NCI-H774 (cell line): ENCODE data around the gene ALAS1.

Source experiments
- DNase-seq: peaks from one replicate; lab custom pipeline; 2025; lab: John Stamatoyannopoulos, UW

Gene ALAS1

DNA sequence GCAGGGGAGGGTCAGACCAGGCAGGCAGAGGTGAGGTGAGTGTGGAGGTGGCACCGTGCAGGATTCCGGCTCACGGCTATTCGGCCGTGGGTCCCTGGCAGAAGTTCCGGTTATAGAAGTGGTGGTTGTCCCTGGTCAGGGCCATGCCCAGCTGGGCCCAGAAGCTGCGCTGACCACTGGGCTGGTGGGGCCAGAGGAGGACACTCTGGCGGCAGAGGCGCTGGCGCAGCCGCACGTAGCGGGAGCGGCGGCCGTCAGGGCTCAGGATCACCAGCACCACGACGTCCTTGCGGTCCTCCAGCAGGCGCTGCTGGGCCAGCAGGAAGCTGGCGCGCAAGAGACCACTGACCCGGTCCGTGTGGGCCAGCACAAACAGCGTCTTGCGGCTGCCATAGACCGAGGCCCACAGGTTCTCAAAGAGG is 23.2 kb downstream of the ALAS1 start:
- no peak for DNase-seq

DNA sequence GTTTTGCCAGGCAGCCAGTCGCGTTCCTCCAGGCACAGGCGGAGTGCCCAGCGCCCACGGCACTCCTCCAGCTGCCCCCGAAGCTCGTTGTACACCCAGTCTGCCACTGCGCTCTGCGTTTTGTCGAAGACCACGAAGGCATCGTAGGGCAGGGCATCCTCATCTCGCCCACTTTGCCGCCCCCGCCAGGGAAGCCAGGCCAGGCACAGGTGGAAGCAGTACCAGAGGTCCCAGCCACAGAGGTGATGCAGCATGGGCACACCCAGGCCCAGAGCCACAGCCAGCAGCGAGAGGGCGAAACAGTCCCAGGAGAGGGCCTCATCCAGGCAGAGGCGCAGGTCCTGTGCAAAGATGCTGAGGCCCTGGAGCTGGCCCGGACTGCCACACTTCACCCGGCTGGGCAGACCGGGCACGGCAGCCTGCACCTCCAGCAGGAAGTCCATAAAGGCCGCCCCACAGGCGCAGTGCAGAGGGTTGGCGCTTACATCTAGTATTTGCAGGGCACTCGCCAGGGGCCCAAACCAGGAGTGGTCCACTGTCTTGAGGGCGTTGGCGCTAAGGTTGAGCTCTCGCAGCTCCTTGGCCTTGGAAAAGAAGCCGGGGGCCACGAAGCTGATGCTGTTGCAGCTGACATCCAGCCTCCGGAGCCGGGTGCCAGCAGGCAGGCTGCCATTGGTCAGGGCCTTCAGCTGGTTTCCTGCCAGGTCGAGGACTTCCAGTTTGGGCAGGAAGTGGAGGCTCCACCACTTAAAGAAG is 23.8 kb downstream of the ALAS1 start:
- DNase-seq = no peak

DNA sequence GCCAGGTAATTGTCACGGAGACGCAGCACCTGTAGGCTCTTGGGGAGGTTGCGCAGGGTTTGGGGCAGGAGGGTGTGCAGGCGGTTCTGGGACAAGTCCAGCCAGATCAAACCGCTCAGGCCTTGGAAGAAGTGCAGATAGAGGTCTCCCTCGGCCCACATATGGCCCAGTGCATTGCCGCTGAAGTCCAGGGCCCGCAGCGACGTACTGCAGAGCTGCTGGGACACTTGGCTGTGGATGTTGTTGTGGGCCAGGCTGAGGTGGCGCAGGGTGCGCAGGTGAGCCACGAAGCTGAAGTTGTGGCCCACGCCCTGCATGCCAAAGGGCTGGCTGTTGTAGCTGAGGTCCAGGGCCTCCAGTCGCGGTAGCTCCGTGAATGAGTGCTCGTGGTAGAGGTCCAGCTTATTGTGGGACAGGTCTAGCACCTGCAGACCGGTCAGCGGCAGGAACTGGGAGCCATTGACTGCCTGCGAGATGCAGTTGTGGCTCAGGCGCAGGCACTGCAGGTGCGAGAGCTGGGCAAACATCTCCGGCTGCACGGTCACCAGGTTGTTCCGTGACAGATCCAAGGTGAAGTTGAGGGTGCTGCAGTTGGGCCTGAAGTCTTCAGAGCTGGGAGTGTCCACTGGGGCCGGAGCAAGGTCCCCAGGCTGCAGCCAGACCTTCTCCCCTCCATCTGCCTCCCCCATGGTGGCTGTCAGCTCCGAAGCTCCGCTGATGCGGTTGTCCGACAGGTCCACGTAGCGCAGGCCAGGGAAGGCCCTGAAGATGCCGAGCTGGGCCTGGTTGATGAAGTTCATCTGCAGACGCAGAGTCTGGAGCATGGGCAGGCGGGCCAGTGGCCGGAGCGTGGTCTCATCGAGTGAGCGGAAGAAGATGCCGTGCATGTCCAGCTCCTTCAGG is 24.6 kb downstream of the ALAS1 start:
- DNase-seq = no peak

GRCh38 chr3:52223449-52224408 is 25.8 kb downstream of the ALAS1 start:
- no peak for DNase-seq

DNA sequence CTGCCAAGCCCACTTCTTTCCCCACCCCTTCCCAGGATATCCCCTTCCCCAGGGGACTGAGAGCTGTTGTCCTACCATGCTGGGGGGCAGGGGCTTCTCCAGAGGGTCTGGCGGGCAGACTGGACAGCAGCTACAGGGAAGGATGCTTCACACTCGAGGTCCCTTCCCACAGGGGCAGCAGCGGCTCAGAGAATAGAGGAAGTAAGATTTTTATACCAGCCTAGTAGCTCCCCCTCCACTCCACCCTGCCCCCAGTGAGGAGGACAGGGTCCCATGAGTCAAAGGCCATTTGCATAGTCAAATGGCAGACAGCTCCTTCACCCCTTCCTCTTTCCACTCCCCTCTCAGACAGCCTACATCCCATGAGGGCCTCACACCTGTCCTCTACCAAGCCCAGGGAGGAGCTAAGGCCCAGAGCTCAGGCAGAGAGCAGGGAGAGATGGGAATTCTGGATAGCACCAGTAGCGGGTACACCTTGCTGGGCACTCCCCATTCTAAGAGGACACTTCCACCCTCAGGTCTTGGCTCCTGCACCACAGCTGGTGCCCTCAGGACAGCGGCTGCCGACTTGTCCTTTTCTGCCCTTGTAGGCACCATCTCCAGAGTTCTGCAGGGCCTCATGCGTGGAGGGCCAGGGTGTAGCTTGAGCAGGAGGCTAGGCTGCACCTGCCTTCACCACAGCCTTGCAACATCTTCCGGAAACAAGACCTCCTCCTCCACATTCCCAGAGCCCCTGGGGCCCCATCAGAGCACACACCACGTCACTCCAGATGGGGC is 27.7 kb downstream of the ALAS1 start, which contains the start of gene TLR9:
TSS of gene TLR9 (minus strand) at position 194 of the 777 bp plus-strand sequence. CDS start at position 78, 116 bp downstream.
- no peak for DNase-seq

DNA sequence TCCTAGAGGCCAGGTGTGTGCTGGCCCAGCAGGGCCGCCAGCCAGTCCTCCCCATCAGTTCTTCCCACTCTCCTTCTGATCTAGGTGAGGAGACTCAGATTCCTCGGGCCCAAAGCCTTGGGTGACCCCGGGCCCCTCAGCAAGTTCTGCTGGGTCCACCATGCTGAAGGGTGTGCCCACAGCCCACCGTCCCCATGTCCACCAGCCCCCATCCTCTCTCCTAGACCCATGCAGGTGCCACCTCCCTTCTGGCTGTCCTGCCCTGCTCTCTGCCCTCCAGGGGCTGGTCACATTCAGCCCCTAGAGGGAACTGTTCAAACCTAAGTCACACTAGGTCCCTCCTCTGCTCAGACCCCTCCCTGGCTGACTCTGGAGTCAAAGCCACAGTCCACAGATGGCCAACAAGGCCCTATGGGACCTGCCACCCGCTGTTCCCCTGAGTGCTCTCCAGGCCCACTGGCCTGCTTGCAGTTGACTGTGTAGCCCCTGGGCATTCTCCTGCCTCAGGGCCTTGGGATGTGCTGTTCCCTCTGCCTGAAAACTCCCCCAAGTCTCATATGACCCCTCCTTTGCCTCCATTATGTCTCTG is 28.4 kb downstream of the ALAS1 start:
- DNase-seq = no peak

DNA sequence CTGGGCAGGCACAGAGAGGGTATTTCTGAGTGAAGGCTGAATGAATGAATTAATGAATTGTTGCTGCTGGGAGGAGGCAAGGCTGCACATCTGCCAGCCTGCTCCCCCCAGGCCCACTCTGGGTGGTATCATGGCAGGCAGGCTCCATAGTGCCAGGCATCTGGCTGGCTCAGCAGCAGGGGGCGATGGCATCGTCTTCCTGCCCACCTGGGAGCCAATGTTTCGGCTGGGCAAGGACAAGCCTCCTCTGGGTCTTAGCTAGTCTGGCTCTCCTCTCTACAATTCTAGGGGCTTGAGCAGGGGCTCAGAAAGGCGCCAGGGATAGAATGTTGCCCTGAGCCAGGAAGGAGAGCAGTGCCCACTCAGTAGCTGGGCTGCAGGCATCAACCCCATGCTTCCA is 29.2 kb downstream of the ALAS1 start:
- no peak for DNase-seq

GRCh38 chr3:52227766-52228165 is 29.8 kb downstream of the ALAS1 start:
- DNase-seq = no peak

DNA sequence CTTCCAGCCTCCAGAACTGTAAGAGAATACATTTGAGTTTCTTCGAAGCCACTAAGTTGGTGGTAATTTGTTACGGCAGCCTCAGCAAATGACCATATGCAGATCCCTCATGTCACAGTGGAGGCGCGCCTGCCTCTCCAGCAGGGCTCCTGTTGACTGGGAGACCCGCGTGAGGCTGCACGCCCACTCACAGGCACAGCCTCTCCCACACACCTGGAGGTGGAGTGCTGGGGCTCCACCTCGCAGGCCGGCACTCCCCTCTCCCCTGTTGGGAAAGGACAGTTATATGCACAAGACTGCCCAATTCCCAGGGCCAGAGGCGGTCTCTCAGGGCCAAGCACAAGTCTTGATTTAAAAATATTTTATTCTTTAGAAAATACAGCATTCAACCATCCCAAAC is 30.3 kb downstream of the ALAS1 start:
- no peak for DNase-seq

DNA sequence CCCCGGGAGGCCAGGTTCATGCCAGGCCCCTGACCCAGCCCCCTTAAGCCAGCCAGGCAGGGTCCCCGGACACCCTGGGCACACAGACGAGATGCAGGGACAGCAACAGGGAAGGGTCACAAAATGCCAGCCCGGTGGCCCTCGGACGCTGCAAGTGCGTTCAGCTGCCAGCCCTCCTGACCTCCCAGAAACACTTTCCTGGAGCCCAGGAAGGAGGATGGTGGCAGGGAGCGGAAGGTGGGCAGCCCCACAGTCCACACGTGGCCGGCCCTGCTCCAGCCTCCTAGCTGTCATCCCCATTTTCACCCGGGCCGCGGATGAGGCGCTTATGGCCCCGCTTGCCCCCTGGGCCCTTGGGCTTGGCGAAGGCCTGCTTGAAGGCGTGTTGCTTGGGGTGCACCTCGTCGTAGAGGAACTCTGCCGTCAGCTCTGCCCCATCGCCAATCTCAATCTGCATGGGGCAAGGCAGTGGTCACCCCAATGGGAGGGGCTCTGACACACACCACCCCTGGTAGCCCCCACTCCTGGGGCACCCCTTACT is 30.9 kb downstream of the ALAS1 start:
- no peak for DNase-seq

DNA sequence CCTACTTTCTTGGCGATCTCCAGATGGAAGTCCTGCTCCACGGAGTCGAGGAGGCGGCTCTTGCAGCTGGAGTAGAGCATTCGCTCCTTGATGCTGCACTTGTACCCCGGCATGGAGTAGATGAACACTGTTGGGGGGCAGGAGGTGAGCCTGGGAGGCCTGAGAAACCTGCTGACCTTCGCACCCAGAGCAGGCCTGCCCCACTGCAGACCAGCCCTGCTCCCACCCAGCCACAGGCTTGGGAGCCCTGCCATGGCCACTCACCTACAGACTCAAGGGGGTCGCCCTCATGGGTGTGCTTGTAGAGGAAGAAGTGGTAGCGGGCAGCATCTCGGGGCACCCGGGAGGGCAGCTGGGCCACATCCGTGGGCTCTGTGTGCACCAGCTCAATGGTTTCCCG is 31.7 kb downstream of the ALAS1 start:
- no peak for DNase-seq

DNA sequence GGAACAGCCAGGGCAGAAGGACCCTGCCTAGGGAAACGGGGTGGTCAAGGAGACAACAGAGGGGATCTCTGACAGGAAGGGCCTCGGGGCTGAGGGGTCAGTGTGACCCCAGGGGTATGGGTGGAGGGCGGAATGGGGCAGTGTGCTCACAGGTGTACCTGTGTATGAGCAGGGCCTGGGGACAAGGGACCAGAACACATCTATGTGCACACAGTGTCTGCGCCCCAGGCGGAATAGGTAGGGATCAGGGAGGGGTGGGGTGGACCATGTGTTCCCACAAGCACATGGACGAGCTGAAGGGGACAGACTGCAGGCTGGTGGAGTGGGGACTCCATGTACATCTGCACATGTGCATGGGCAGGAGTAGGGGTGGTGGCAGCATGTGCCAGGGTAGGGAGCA is 32.5 kb downstream of the ALAS1 start:
- DNase-seq = no peak

- no peak for DNase-seq
Observed at GRCh38 chr3:52230889-52231499, 33.0 kb downstream of the ALAS1 start.

GRCh38 chr3:52231502-52232278 is 33.7 kb downstream of the ALAS1 start:
- no peak for DNase-seq

DNA sequence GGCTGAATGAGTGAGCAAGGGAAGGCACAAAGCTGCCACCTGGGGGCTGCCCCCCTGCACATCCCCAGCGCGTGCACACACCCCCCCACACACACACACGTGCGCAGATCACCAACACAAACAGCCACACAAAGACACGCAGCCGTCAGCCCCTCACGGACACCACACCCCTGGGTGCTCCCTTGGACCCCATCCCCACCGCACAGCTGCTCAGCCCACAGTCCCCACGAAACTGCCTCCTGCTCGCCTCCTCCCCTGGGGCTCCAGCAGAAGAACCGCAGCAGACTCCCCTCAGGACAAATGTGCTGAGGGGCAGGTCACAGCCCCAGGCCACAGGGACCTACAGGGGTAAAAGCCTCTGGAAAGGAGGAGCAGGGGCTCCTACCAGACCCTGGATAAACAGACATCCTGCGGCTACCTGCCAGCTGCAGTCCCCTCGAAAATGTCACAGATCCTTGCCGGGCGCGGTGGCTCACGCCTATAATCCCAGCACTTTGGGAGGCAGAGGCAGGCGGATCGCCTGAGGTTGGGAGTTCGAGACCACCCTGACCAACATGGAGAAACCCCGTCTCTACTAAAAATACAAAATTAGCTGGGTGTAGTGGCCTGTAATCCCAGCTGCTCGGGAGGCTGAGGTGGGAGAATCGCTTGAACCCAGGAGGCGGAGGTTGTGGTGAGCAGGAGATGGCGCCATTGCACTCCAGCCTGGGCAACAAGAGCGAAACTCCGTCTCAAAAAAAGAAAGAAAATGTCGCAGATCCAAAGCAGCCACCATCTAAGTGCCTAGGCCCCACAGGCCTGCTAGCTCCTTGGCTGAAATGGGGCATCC is 34.5 kb downstream of the ALAS1 start:
- no peak for DNase-seq

- DNase-seq = no peak
Observed at GRCh38 chr3:52233108-52233591, 35.2 kb downstream of the ALAS1 start.

DNA sequence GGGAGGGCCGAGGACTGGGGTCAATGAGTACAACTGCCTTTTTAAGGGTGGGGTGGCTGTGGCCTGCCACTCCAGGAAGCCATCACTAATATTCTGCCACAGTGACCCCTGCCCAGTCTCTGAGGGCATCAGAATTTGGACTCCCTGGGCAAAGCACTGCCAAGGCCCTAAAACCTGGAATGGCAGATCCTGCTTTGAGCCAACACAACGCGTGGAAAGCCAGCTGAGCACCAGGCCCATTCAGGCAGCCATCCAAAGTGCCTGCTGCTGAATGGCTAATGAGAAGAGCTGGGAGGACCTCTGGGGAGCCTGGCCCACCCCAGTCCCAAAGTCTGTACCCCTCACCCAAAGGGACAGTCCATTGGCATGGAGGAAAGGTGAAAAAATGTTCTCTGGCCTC is 36.0 kb downstream of the ALAS1 start:
- no peak for DNase-seq
